Measurements from ENCODE around the gene TMX1. TPM values are rescaled to one million over a fixed set of nuclear protein-coding genes. Genes with fewer than 3 reads are reported as not detected.

Gene TMX1, protein sequence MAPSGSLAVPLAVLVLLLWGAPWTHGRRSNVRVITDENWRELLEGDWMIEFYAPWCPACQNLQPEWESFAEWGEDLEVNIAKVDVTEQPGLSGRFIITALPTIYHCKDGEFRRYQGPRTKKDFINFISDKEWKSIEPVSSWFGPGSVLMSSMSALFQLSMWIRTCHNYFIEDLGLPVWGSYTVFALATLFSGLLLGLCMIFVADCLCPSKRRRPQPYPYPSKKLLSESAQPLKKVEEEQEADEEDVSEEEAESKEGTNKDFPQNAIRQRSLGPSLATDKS
- 51.3 and 62.2 TPM in 2 replicates for total RNA-seq

DNA sequence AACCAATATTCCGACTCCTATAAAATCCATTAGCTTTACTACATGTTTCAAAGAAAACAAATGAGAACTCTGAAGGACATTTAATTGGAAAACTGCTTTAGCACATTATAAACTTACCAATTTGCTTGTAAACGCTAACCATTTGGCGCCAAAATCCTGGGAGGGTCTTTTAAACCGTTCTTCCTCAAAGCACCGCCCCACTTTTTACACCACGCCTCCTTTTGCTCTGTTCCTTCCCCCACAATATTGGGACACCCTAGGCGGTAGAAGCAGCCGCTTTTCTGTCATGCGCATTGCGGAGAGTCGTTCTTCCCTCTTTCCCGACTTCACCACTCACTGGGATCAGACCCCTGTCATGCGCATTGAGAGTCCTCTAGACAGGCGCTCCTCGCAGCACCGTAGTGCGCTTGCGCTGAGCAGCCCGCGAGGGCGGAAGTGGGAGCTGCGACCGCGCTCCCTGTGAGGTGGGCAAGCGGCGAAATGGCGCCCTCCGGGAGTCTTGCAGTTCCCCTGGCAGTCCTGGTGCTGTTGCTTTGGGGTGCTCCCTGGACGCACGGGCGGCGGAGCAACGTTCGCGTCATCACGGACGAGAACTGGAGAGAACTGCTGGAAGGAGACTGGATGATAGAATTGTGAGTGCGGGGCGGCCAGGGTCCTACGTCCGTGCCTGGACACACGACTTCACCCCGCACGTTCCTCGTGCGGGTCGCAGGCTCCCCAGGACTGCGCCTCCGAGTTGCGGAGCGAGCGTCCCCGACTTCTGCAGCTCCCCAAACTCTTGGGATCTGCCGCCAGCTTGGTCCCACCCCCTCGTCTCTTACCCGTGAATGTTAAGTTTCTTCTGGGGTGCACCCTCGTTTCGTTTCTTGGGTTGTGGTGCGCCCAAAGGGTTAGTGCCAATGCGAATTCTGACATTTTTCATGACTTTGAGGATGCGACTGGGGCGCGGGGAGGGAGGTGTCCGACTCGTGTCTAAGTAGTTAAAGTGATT is at the start of gene TMX1:
TMX1 (plus strand) TSS at position 435 of the 991 bp plus-strand sequence; CDS start at position 481, 46 bp downstream.

Small RNA genes within 50 kb of the gene (small RNA-seq; reads per million reads assigned to genes)
- gene RF00019: not detected
- gene RF00156: 0.34 reads per million, percentile 14 among the genes with 10 or more reads in this experiment

Other genes with a start within 250 kb of the TMX1 start
- gene TRIM9, start 145.1 kb upstream of the TMX1 start, total RNA-seq: under 0.01 TPM in 2 replicates